ENCODE results near the gene SUSD3.
A peak's percentile ranks its signal among the peaks of the same experiment; 100 is the strongest.
"Not testable (repeated sequence)": the region's sequence is repeated elsewhere in the genome, so short reads cannot be mapped to it uniquely, and the experiment has no call there.

Gene SUSD3

DNA sequence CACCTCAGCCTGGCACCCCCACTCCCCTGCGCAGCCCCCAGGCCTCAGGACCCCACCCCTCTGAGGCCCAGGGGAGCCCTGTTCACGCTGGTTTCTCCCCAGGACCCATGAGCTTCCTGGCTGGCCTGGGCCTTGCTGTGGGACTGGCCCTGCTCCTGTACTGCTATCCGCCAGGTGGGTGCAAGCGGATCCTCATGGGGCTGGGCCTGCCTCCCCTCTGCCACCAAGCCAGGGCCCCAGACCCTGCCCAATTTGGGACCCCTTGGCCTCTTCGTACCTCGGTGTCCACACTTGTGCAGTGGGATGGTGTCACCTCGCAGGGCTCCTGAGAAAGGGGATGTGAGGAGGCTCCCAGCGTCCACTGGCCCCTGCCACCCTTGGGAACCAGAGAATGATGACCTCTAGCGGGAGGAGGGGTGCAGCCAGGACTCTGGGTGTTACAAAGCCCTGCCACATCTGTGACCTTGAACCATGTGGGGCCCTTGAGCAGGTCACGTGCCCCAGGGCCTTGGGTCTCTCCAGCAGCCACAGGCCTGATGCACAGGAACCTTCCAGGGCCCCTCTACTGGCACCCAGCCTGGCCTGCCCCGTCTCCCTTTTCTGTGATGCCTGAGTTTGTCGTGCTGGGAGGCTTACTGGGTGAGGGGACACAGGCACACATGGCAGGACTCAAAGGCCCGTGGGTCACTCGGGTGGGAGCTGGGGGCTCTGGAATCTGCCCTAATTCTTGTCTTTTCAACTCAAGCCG, 53.8 kb downstream of the SUSD3 start:
- DNase-seq (ENCODE audit: low spot score): no peak

DNA sequence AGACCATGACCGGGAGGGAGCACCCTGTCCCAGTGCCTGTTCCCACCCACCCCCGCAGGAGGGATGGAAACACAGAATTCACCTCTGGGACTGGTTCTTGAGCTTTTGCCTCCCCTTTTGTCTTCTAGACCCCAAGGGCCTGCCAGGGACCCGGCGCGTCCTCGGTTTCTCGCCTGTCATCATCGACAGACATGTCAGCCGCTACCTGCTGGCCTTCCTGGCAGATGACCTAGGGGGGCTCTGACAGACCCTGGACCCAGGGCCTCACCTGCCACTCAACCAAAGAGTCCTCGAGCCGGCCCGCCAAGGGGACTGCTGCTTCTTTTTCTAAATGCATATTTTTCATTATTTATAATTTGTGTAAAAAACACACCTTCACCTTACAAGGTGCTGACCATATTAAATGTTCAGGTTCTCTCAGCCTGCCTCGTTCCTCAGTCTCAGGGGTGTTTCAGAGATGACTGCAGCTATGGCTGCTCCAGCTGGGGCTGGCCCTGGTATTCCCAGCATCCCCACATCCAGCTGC, 54.4 kb downstream of the SUSD3 start:
- no peak for DNase-seq (ENCODE audit: low spot score)

DNA sequence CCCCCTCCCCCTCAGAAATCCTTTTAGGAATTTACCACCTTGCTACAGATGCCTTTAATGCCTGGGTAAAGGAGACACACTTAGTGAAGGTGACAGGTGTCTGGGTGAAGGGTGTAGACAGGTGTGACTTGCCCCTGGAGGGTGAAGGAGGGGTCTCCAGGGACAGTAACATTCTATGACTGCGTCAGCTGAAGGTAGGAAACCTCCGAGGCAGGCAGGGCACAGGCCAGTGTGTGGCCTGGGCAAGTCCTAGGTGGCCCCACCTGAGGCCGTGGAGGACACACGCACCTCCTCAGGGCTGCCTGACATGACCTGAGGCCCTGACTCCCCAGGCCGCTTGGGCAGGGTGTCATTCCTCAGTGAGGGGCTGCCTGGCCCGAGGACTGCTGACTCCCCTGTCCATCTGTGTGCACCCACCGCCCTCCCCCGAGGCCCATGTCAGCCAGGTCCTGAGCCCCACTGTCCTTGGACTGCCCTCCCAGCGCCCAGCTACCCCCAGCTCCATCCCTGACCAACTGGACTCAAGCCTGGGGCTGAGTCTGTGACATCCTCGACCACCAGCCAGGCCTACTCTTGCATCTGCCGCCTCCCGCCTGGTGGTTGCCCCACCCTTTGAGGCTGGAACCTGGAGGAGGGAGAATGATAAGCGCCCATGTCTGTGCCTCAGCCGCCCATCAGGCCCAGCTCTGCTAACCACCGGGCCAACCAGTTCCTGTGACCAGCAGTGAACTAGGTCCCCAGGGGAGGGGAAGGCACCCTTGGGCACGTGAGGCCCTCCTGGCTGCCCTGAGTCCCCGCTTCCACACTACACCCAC, 55.9 kb downstream of the SUSD3 start:
- DNase-seq (ENCODE audit: low spot score): no peak

DNA sequence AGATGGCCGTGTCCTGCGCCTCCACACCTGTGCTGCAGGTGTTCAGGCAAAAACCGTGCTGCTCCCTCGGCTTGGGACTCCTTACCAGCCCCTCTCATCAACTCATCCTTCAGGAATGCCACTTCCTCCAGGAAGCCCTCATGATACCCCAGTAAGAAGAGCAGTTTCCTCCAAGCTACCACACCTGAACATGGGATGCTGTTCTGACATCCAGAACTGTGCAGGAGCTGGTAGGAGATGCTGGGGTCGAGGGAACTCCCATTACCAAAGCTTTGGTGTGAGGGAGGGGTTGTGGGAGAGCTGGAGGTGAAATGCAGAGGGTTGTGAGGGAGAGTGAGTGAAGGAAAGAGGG, 56.5 kb downstream of the SUSD3 start:
- DNase-seq (ENCODE audit: low spot score): no peak

- DNase-seq (ENCODE audit: low spot score): no peak
Observed at GRCh38 chr9:93115486-93116071, 57.1 kb downstream of the SUSD3 start.

DNA sequence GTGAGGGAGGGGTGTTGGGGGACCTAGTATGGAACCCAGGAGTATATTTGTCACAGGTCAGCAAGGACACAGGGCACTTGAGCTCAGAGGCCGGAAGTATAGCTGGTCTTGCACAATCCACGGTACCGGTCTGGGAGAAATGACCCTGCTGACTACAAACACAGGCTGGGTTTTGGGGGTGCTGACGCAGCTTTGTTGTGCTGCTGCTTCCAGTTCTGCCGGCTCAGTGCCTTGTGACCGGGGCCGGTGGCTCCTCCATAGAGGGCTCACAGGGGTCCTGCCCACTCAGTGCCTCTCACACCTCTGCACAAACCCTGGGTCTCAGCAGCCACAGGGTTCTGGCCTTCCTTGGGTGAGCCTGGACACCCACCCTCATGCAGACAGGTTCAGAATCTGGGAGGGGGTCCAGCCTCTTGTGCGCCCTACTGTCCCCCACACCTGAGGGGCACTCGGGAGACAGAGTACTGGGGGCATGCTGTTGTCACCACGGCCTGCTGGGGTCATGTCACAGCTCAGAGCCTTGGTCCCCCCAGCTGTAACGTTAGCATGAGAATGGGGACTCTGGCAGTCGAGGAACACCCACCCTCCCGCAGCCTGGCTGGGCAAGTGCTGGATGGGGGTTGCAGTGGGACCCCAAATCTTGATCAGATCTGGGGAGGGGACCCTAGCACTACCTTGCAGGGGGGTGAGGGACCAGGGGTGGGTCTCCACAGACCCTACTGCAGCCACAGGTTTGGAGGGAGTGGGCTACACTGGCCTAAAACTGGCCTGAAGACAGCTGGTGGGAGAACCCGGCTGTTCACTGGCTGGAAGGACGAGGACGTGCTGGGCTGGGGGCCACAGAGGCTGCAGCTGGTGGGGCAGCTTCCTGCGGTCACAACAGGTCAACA, 57.8 kb downstream of the SUSD3 start:
- DNase-seq (ENCODE audit: low spot score): no peak

- DNase-seq (ENCODE audit: low spot score): not testable (repeated sequence)
Observed at GRCh38 chr9:93117521-93117920, 59.0 kb downstream of the SUSD3 start.

DNA sequence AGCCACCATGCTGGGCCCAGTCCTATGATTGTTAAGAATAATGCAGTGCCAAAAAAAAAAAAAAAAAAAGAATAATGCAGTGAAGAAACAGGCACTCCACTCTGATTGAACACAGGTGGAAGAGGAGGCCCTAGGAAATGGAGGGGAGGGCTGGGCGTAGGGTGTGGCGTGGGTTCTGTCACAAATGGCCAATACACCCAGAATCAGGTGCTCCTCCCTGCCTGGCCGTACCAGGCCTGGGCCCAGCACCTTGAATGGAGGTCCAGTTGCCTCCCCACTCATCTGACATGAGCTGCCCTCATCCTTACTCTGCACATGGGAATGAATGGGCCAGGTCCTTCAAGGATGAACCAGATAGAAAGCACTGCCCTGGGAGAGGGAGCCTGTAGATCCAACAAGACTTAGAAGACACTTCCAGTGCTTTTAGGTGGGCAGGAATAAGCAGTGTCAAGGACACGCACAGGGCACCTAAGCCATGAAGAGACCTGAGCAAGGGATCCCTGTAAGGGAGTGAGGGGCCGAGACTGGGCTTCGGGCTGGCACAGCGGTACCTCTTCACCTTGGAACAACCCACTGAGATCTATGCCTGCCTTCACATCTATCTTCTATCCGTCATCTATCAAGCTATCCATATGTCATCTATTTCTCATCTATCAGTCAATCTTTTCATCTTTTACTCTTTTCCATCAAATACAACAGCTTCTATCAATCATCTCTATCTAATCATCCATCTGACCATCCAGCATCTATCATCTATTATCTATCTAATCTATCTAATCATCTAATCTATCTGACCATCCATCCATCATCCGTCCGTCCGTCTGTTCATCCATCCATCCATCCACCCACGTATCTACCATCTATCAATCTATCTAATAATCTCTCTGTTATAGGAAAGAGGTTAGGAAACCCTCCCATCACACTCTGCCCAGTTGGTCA, 59.7 kb downstream of the SUSD3 start:
- no peak for DNase-seq (ENCODE audit: low spot score)

GRCh38 chr9:93118863-93119702, 60.6 kb downstream of the SUSD3 start:
- no peak for DNase-seq (ENCODE audit: low spot score)

DNA sequence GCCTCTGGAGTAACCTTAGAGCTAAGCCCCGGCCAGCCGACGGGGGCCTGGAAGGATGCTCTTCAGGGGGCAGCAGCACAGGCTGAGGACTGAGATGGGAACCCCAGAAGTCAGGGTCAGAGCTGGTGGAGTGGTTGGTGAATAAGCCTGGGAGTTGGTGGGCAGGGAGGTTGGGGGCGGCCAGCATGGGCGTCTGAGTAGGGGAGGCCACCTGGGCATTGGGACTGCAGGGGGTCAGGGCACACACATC, 61.1 kb downstream of the SUSD3 start:
- no peak for DNase-seq (ENCODE audit: low spot score)

- DNase-seq (ENCODE audit: low spot score): peak; percentile 40
Observed at GRCh38 chr9:93119953-93120845, 61.7 kb downstream of the SUSD3 start.

DNA sequence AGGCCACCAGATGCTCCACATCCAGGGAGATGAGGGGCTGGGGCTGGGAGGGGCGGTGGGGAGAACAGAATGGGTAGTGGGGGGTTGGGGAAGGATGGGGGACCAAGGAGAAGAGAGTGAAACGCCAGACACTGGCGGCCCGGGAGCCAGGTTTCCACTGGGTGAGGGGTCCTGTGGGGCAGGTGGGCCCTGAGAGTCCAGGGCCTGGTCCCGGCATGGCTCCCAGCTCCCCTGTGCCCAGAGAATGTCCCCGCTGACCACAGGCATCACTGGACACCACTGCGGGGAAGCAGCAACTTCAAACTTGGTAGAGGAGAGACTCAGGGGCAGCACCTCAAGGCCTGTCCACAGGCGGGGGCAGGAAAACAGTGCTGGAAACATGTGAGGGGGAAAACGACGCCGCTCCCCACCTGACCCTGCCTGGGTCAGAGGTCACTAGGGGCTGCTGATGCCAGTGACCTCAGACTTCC, 62.4 kb downstream of the SUSD3 start:
- no peak for DNase-seq (ENCODE audit: low spot score)

GRCh38 chr9:93121316-93122241, 63.1 kb downstream of the SUSD3 start:
- DNase-seq (ENCODE audit: low spot score): no peak

DNA sequence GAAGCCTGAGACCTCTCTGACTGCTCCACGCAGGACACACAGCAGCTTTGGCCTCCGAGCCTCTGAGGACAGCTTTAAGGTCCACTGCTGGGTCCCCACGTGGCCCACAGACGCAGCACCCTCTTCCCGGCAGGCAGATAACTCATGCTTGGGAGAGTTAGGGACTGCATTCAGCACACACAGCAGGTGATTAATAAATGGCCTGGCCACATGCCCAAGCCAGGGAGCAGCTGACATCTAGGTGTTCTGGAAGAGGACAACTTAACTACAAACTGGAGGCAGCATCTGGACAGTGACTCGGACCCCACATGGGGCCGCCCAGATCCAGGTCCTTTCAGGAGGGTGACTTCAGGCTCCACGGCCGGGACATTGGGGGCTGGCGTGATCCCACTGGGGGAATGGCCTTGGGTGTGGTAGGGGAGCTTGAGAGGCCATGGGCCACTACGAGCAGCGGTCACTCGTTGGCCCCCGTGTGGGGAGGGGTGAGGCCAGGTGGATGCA, 64.3 kb downstream of the SUSD3 start:
- no peak for DNase-seq (ENCODE audit: low spot score)

GRCh38 chr9:93123561-93124283, 65.2 kb downstream of the SUSD3 start:
- no peak for DNase-seq (ENCODE audit: low spot score)

DNA sequence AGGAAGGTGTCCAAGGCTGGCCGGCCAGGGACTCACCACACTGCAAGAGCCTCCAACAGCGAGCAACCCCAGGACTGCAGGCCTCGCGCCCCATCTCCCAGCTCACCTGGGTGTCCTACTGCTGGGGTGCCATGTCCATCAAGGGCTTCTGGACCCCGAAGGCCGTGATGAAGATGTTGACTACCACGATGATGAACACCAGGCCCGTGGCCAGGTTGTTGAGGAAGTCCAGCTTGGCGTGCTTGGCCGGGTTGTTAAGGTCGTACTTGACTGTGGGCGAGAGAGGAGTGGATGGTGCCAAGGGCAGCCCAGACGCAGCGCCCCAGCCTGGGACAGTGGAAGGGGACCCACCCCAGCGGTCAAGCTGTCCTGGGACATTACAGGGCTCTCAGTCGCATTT, 66.3 kb downstream of the SUSD3 start:
- DNase-seq (ENCODE audit: low spot score): no peak

- no peak for DNase-seq (ENCODE audit: low spot score)
Observed at GRCh38 chr9:93125331-93125894, 66.9 kb downstream of the SUSD3 start.
